NT2/D1 (cell line): ENCODE results near the gene SELENOO.

ENCODE experiments used
- SUZ12 ChIP-seq: IDR thresholded peaks from 2 replicates; pipeline ENCODE4 v1.6.1; 2011; ENCODE audit not compliant: insufficient read length, insufficient read depth; ENCODE audit errors: extremely low read depth
- YY1 ChIP-seq: IDR thresholded peaks from 2 replicates; pipeline ENCODE4 v1.6.1; 2011; ENCODE audit not compliant: insufficient read length, insufficient read depth
- ZNF274 ChIP-seq: IDR thresholded peaks from 2 replicates; pipeline ENCODE4 v1.6.1; 2011; ENCODE audit warnings: mild to moderate bottlenecking, low read depth, low read length

- TF ChIP-seq YY1 (no peak), ZNF274 (no peak), SUZ12 (no peak)
These were observed 24.6 kb upstream of the SELENOO start for GRCh38 chr22:50175921-50176849.
